Measurements from ENCODE around the gene F13A1.
A peak's percentile ranks its signal among the peaks of the same experiment; 100 is the strongest.
"Not testable (repeated sequence)": the region's sequence is repeated elsewhere in the genome, so short reads cannot be mapped to it uniquely, and the experiment has no call there.

The F13A1 gene

GRCh38 chr6:6317825-6318733 is 2.4 kb downstream of the F13A1 start:
- no peak for DNase-seq

- DNase-seq, result no peak
These were observed 3.1 kb downstream of the F13A1 start for GRCh38 chr6:6317386-6317785.

GRCh38 chr6:6315660-6316059 is 4.8 kb downstream of the F13A1 start:
- DNase-seq, result peak; percentile 36

DNA sequence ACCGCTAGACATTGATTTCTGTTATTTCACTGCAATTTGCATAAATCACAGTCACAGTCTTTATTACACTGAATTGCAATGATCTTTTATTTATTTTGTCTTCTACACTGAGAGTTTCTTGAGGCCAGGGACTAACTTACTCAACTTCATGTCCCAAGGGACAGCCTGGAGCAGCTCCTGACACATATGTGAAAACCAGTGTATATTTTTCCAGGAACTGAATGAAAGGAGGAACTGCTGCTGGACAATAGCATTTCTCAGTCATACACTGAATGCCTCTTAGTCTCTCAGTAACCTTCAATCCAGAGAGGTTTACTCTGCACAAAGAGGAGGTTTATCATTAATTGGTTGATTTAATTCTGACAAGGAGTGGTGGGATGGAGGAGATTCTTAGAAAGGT is 5.9 kb downstream of the F13A1 start:
- no peak for DNase-seq

DNA sequence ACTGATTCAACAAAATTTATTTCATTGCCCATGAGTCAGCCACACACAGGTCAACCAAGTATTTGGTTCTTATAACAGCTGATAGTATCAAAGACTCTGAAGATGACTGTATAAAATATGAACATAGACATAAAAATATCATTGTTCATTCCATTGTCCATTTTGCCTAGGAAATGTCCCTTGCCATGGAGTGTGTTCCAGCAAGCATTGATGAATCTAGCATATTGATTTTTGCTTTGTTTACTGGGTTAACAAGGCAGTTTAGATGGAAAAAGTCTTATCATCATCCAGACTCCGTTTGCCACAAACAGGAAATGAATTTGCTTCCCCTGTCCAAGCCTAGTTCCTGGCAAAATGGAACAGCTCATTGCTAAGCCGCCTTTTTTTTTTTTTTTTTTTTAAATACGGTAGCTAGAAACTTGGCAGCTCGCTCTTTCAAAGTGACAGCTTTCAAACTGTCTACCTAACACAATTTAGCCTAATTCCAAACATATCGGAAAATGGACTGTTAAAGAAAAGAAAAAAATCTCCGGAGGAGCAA is 7.5 kb downstream of the F13A1 start:
- no peak for DNase-seq

DNA sequence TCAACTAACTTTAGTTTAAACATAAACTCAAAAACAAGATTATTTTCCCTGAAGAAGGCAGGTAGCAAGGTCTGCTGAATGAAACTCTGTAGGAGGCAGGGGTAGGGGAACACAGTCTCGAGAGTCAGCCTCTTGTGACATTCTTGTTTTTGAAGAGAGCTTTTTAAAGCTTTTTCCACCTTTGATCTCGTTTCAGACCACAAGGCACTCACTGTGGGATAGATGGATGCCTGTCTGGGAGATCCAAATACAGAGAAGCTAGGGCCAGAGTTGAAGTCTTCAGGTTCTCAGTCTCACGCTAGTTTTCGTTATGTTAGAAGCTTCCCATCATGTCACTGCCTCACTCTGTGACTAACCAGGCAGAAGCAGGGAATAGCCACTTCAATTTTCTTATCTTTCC is 14.9 kb downstream of the F13A1 start:
- no peak for DNase-seq

DNA sequence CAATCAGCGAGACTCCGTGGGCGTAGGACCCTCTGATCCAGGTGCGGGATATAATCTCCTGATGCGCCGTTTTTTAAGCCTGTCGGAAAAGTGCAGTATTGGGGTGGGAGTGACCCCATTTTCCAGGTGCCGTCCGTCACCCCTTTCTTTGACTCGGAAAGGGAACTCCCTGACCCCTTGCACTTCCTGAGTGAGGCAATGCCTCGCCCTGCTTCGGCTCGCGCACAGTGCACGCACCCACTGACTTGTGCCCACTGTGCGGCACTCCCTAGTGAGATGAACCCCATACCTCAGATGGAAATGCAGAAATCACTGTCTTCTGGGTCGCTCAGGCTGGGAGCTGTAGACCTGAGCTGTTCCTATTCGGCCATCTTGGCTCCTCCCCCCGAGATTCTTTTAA is 20.1 kb downstream of the F13A1 start:
- DNase-seq, result not testable (repeated sequence)

DNA sequence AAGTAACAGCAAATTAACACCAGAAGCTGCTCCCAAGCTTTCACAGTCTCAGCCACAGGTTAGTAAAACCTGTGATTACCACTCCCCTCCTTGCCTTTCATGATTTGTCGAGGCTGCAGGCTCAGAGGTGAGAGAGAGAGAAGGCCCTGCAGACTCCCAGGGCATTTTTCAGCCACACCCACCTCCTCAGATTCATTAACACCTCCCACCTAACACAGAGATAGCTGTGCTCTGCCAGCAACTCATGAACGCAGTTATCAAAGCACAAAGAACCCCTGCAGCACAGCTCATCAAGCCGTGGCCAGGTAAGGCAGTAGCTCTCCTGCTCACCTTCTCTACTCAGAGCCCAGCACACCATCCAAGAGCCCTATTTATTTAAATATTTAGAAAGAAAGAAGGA is 27.1 kb downstream of the F13A1 start:
- DNase-seq, result no peak

DNA sequence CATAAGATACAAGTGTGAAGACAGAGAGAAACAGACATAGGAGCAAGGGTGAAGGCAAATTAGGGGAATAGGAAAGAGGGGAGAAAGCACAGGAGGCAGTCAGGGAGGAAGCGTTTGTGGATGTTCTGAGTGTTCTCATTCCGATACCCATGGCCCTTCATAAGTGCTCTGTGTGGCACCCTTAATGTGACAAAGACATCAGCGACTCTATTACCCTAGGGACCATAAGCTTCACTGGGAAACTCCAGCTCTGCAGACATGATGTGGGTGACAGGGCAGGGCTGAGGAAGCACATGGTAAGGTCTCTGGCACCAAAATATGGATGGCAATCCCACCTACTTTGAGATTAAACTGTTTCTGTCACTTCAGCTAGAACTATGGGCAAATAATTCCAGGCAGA is 33.0 kb downstream of the F13A1 start:
- no peak for DNase-seq

- DNase-seq, result no peak
These were observed 34.8 kb downstream of the F13A1 start for GRCh38 chr6:6285679-6286078.

DNA sequence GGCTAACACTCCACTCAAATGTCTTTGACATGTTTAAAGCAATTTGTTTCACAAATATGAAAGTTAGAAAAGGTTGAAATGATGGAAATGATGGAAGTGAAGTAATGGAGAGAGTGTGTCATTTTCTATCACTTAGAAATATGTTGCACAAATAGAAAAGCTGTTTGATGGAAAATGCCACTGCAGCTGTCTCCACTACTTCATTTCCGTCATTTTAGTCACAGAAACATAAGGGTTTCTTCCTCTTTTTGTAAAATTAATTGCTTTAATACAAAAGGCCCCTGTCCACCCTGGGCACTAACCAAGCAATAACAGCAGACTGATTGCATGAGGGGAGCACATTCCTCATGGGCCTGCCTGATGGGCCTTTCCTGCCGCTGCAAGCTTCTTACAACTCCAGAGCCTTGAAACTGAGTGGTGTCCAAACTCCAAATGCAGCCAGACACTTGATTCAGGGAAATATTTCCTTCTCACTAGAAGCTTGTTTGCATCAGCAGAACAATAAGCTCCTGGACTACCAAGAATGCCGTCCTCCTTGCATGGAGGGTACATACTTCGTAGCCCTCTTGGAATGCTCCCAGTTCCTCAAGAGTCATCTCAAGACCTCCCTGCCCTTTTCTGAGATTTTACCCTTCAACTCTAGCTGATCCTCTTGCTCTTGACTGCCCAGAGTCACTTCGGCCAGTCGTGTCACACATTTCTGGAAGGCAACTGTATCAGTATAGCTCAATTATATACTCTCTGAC is 36.1 kb downstream of the F13A1 start:
- DNase-seq, result no peak

DNA sequence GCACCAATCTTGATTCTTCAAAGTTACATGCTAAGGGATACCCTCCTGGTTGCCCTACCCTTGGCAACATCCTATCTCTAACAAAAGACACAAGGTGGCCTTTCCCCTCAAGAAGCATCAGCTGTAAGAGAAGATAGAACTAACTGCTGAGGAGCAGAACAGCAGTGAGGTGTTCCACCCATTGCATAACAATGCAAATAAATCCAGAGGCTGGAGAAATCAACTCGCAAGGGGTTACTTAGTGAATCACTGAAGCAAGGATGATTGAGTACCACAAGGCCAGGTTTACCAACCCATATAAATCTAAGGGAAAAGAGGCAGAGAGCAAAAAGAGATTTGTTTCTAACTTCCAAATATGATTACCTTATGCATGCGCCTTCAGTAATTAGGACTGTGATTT is 36.7 kb downstream of the F13A1 start:
- no peak for DNase-seq

GRCh38 chr6:6282716-6283115 is 37.7 kb downstream of the F13A1 start:
- no peak for DNase-seq

DNA sequence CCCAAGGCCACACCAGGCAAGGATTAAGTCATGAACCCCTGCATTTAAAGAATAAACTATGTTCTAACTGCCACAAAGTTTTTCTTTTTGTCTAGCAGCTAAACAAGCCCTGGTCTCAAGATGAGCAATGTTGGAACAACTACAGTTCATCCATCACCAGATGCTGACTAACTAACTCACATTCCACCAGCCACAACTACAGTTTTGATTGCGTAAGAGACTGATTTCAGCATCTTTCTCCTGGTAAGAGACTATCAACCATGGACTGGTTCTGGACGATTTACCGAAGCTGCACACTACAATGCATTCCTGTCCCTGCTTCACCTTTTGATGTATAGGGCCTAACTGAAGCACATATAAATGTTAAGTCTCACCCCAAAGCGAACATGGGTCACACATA is 43.0 kb downstream of the F13A1 start:
- DNase-seq, result peak; percentile 91

GRCh38 chr6:6270948-6271535 is 49.4 kb downstream of the F13A1 start:
- DNase-seq, result no peak

DNA sequence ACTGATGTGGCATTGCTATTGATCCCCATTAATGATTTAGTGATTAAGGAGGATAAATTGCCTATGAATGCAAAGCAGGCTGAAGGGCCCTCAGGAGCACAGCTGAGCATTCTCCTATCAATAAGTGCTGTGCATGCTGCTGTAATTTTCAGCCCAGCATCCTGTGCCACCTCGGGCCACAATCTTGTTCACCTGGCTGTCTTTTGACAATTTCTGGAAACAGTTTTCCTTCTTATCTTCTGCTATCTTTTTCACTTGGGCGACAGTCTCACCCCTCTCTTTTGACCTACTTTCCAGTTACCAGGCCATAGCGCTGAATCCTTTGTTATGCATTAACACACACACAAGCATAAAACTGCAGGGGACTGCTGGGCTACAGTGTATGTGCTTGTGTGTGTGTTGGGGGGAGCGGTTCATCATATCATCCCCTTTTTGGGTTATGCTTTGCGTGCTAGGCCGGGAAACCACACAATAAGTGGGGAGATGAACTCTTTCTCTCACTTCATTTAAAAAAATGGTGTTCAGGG is 60.2 kb downstream of the F13A1 start:
- no peak for DNase-seq

- peak; percentile 32 for DNase-seq
These were observed 63.6 kb downstream of the F13A1 start for GRCh38 chr6:6256886-6257285.

GRCh38 chr6:6256259-6256658 is 64.2 kb downstream of the F13A1 start:
- no peak for DNase-seq

DNA sequence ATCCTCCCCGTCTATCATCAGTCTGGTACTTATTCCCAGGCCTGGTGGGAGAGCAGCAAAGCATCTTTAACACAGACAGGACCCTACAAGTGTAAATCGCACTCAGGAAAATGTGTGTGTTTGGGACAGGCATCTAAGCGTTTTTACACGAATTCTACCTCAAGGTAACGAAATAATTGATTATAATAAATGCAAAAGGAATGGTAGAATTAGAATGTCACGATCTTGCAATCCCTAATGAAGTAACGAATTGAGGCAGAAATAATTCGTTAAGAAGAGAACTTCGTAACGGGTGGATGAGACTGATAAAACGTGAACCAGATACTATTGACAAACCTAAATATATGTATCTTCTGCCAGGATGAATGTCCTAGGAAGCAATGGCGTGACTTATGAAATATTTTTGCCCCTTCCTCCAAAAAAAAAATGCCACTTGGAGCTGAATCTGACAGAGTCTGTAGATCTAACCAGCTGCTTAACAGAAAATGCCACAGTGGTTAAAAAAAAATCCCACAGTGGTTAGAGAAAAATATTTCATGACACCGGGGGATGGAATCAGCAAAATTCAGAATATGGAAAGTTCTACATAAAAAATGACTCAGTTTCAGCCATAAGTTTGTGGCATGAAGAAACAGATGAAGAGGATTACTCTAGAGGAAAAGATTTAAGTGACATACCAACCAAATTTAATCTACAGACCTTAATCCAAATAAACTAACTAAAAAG is 68.7 kb downstream of the F13A1 start:
- DNase-seq, result peak; percentile 68

DNA sequence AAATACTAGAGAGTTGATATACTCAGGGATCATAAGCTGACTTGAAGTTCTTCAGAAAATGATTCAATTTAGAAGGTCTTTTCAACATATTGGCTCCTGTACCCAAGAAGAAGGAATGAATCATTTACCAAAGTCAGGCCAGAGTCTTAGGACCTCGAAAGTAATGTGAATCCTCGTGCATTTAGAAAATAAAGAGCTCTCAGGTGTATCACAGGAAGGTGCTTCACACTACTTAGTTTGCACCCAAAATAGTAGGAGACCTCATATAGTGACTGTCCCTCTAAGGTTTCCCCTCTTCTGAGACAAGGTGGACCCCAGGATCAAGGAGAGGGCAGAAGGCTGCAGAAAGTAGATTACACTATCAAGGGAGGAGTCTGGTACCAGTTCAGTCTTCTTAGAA is 71.8 kb downstream of the F13A1 start:
- no peak for DNase-seq

GRCh38 chr6:6246544-6246943 is 73.9 kb downstream of the F13A1 start:
- peak; percentile 52 for DNase-seq

DNA sequence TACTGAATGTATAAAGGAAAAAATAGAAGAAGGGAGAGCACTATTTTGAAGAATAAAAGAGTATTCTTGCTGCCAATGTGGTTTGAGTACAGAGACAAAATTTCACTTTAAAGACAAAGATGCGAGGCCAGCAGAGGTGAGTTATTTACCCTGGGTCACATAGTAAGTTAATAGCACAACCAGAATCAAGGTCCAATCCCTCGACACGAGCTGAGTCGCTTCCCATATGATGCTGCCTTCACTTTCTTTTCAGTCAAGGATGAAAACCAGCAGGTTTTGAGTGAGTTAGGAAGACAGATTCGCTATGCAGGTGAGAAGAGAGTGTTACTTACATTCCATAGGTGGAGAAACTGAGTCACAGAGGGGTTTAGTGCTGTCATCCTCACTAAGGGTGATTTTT is 75.8 kb downstream of the F13A1 start:
- DNase-seq, result no peak

GRCh38 chr6:6243846-6244245 is 76.6 kb downstream of the F13A1 start:
- no peak for DNase-seq
